Right ventricle myocardium inferior (tissue), 1 donor: ENCODE data around the gene ZNF526. TPM values are rescaled to one million over a fixed set of nuclear protein-coding genes. Genes with fewer than 3 reads are reported as not detected.
"Not testable (repeated sequence)": the region's sequence is repeated elsewhere in the genome, so short reads cannot be mapped to it uniquely, and the experiment has no call there.

Experiments
- ATAC-seq: fragments of 200-7000 bp; cut with Tn5 transposase; one replicate; pipeline ENCODE4 v1.9.1; 2020; ENCODE audit warnings: mild to moderate bottlenecking, moderate library complexity
- DNase-seq: peaks from one replicate; pipeline ENCODE4 v3.0.0; 2021; ENCODE audit errors: missing footprints
- intact Hi-C: fragments of 100-400 bp; cut with DNase I; formaldehyde crosslinking; loops from one replicate; pipeline ENCODE4 v1.11.0; 2022
- total RNA-seq: library from RNA; stranded (reverse); fragmentation: NEBNext Ultra II Directional; extraction: Animal tissue kit (Norgen Biotek cat#: 25700); gene quantifications from one replicate; pipeline ENCODE4 v1.2.1, GENCODE V29; 2021
- donor health status: DM: no; HTN: yes; CAD: no; lungs with severe emphysema.

Gene ZNF526
- total RNA-seq, 1 donor from 2014 or later, result 6.1 TPM

DNA sequence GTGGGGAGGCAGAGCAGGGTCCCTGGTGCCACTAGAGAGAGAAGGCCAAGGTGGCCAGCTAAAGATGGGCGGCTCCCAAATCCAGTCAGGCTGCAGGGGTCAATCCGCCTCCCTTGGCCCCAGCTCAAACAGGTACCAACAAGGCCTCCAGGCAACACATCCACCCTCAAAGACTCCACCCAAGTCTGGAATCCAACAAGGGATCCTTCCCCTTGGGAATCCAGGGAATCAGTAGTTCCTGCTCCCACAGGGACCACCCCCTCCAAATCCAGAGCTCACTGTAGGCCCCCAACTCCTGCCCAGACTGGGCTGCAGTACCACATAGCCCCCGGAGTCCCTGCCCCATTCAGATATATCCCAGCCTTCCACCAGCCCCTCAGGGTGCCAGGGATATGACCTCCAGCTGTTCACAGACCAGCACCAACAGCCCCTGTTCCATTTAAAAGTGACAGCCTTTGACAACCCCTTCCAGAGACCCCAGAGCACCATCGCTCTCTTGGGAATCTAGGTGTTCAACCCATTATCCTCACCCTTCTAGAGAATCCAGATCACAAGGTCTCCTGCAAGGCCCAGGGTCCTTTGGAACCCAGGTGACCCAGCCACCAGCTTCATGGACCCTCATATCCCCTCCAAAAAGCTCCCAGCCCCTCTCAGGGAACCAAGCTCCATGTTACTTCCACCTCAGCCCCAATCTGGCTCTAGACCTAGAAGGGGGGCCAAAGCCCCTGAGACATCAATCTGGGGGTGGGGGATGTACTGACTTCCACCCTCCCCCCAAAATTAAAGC, 31.7 kb downstream of the ZNF526 start:
- ATAC-seq (no peak), DNase-seq (peak; percentile 68)
- intact Hi-C loops, result loop anchor here (5.0 kb wide), 1 partner anchor 171 kb away; no protein-coding TSS in a partner anchor

- no peak for ATAC-seq
- DNase-seq, result peak; percentile 77
- intact Hi-C loops, result loop anchor here (5.0 kb wide), 1 partner anchor 170 kb away; no protein-coding TSS in a partner anchor
These were observed 32.5 kb downstream of the ZNF526 start for GRCh38 chr19:42252365-42253244.

DNA sequence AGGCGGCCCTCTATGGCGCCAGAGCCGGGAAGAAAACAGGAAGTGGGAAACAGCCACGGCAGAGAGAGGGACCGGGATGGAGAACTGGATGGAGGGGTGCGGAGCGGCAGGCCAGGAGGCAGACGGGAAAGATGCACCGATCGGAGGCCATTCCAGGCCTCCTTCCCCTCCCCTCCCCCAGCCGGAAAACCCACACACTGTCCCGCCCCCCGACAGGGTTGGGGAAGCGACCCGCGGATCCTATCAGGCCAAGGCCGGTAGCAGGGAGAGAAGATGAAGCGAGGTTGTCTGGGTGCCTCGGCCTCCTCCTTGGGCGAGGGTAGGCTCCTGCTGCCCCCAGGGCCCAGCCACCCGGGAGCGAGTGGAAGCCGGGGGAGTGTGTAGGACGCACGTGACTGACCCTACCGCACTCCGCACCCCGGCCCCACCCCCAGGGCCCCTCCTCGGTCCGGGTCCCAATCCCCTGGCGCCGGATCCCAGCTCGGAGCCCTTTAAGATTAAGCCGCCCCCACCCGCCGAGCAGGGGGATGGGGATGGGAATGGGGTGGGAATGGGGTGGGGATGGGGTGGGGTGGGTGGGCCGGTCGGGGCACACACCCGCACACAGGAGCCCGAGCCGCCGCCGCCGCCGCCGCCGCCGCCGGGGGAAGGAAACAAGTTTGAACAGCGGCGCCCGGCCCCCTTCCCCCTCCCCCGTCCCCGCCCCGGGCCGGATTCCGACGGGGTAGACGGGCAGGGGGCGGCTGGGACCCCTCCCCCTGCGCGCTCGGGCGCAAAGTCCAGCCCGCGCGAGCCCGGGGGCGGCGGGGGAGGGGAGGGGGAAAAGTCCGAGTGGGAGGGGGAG, 33.4 kb downstream of the ZNF526 start:
- intact Hi-C loops, result loop anchor here (2.0 to 5.0 kb wide), 2 partner anchors 15 to 169 kb away; partner anchors contain the start of gene CIC

DNA sequence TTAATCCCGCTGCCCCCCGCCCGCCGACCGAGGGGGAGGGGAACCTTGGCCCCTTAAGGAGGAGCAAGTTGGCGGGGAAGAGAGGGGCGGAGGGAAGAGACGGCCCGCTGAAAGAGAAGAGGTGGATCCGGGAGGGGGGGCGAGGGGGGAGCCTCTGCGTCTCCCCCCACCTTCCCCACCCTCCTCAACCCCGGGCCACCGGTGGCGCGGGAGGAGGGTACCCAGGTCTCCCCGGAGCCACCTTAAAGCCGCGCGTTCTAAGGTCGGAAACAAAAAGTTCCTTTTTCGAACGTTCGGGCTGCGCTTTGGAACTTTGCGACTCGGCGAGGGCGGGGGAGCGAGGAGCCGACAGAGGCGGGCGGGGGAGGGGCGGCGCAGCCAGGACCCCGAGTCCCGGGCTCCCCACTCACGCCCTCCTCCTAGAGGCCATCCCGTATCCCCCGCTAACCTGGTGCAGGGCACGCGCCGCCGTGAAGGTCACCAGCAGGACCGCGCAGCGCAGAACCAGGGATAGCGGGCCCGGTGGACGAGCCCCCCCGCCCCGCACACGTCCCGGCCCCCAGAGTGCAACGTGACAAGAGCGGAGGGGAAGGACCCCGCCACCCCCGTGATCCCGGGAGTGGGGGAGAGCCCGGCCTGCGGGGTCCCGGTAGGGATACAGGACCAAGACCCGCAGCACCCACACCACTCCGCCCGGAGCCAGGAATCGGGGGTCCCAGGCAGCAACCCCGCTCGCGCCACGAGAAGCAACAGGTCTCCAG, 34.2 kb downstream of the ZNF526 start:
- DNase-seq, result peak; percentile 90
- intact Hi-C loops, result loop anchor here (2.0 to 5.0 kb wide), 2 partner anchors 15 to 168 kb away; partner anchors contain the start of gene CIC
- peak; percentile 32 for ATAC-seq

More for the DNA sequence above, 33.4 kb downstream of the ZNF526 start:
- peak; percentile 3 for ATAC-seq
- peak; percentile 84 for DNase-seq

DNA sequence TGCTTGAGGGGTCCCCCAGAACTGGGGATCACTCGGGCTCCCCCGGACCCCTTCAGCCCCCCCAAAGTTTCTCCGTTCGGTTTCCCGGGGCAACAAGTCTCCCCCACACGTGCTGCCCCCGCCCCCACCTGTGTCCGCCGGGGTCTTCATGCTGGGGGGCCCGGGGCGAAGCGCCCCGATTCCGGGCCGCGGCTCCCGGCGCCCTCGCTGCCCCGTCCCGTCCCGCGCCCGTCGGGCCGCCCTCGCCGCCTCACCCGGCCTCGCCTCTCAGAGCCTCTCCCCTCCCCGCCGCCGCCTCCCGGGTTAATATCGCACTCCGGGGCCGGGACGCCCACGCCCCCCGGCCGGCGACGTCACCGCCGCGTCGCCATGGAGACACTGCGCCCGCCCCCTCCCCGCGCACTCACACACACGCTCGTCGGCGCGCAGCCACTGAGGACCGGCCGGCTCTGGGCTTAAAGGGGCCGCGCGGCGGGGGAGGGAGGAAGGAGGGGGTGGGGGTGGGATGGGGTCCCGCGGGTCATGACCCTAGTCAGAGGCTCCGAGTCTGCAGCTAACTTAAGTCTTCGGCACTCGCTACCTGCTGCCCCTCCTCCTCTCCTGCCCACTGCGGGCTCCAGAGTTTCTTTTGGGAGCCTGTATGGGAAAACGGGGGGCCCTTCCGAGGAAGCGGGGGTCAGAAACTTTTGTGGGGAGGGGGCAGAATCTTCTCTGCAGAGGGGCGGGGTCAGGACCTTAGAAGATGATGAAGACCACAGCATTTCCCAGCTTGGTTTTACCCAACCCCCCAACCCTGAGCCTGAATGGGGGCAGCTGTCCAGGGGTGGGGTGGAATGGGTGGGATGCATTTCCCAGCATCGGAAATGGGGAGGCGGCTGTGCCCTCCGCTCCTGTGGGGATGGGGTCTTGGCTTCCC, 35.0 kb downstream of the ZNF526 start, which contains the start of gene ERF:
Gene ERF (minus strand): TSS at position 279 of the 916 bp plus-strand sequence. CDS start 129 bp downstream, at position 150.
- intact Hi-C loops, result loop anchor here (1.0 to 5.0 kb wide), 3 partner anchors 14 to 167 kb away; partner anchors contain the start of gene CIC
- peak; percentile 98 for DNase-seq
- peak; percentile 85 for ATAC-seq

- peak; percentile 82 for DNase-seq
- peak; percentile 11 for ATAC-seq
- intact Hi-C loops, result loop anchor here (1.0 to 2.0 kb wide), 2 partner anchors 13 to 24 kb away; partner anchors contain the start of gene CIC
These were observed 35.9 kb downstream of the ZNF526 start for GRCh38 chr19:42255766-42256745.

DNA sequence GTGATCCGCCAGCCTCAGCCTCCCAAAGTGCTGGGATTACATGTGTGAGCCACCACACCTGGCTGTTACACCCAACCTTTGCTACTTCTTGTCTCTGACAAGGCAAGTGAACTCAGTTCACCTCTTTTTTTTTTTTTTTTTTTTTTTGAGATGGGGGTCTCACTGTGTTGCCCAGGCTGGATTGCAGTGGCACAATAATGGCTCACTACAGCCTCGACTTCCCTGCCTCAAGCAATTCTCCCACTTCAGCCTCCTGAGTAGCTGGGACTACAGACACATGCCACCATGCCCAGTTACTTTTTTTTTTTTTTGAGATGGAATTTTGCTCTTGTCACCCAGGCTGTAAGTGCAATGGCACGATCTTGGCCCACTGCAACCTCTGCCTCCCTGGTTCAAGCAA, 37.7 kb downstream of the ZNF526 start:
- ATAC-seq, intact Hi-C loops: not testable (repeated sequence)
- peak; percentile 4 for DNase-seq

DNA sequence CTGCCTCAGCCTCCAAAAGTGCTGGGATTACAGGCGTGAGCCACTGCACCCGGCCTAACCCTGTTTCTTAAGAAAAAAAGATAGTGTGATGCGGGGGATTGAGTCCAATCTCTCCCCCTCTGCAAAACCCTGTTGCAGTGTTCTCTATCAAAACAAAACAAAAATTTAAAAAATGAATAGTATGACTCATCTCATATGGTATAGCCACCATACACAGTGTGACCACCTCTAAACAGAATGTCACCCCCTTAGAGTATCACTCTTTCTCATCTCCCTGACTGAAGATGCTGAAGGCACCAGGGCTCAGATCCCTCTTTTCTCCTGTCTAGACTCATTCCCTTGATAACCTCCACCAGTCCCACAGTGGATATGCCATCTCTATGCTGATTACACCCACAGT, 41.7 kb downstream of the ZNF526 start:
- DNase-seq (no peak), ATAC-seq (no peak)

GRCh38 chr19:42266105-42266504, 46.0 kb downstream of the ZNF526 start:
- DNase-seq, ATAC-seq, intact Hi-C loops: not testable (repeated sequence)

More for the DNA sequence above, 41.7 kb downstream of the ZNF526 start:
- intact Hi-C loops, result no loop called here

DNA sequence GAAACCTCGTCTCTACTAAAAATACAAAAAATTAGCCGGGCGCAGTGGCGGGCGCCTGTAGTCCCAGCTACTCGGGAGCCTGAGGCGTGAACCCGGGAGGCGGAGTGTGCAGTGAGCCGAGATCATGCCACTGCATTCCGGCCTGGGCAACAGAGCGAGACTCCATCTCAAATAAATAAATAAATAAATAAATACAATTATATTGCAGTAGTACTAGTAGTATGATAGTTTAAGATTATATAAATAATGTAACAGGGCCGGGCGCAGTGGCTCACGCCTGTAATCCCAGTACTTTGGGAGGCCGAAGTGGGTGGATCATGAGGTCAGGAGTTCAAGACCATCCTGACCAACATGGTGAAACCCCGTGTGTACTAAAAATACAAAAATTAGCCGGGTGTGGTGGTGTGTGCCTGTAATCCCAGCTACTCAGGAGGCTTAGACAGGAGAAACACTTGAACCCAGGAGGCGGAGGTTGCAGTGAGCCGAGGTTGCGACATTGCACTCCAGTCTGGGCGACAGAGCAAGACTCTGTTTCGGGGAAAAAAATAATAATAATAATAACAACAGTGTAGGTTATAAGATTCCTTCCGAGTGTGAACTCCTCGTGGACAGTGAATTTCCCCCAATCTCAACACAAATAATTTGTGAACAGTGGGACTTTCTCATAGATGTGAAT, 47.0 kb downstream of the ZNF526 start:
- DNase-seq, ATAC-seq, intact Hi-C loops: not testable (repeated sequence)

GRCh38 chr19:42267644-42268141, 47.6 kb downstream of the ZNF526 start:
- intact Hi-C loops, result loop anchor here (2.0 kb wide), 2 partner anchors 13 to 23 kb away; partner anchors contain the start of gene ERF
- ATAC-seq (no peak), DNase-seq (no peak)

DNA sequence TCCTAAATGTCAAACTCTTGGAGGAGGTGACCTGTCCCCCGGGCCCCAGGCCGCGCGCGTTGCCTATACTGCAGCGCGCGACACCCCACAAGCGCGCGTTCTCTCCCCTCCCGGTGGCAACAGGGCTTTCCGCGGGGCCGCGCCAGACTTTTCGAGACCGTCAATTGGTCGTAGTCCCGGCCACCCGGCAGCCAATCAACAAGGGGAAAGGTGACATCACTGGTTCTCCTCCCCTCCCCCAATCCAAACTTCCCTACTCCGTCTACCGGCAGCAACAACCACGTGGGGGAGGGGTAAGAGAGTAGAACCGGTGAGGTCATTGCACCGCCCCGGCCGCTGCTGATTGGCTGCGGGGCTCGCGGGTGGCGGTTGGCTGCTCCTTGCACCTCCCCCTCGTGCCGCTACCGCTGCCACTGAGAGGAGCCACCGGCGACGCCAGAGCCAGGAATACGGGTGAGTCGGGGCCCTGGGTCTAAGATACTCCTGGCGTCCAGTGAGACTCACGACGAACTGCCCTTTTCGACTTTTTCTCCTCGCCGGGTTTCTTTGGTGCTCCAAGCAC, 48.1 kb downstream of the ZNF526 start:
- DNase-seq, result peak; percentile 99
- peak; percentile 87 for ATAC-seq
- intact Hi-C loops, result loop anchor here (2.0 kb wide), 2 partner anchors 13 to 23 kb away; partner anchors contain the start of gene ERF

DNA sequence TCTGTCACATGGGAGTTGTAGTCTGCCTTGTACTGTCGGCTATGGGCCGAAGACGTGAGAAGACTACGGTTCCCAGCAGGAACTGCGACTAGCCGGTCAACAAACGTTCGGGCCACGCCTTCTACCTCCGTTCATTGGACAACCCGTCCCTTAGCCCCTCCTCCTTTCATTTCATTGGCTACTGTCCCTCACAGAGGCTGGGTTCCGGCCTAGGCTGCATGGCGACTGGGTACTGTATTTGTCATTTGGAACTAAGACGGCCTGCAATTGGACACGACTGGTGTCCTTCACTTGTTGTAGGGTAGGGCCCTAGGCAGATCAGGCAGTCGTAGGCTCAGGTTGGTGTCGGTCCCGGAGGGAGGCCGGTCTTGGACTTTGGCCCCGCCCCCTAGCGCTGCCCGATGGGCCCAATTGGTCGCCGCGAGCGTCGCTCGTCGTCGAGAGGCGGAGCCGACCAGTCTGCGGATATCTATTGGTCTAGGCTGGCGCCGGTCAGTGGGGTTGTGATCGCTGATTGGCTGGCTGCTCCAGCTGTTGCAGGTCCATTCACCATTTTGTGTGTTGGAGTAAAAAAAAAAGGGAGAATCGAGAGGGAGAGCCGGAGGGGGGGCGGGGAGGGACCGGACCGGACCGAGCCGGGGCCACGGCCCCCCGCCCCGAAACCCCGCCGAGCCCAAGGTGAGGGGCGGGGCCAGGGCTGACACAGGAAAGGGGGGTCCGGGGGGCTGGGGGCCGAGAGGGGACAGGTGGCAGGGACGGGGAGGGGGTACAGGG, 48.8 kb downstream of the ZNF526 start, which contains the start of gene CIC:
Gene CIC (plus strand): TSS at position 549 of the 774 bp plus-strand sequence. CDS start 2,532 bp downstream, outside the sequence.
- peak; percentile 99 for DNase-seq
- intact Hi-C loops, result loop anchor here (2.0 kb wide), 2 partner anchors 14 to 24 kb away; partner anchors contain the start of gene ERF
- ATAC-seq, result peak; percentile 93
